ENCODE results near the gene ST13. TPM values are rescaled to one million over a fixed set of nuclear protein-coding genes. Genes with fewer than 3 reads are reported as not detected.

Gene ST13
- total RNA-seq, 1 experiment from 2014 or later: 136 TPM

DNA sequence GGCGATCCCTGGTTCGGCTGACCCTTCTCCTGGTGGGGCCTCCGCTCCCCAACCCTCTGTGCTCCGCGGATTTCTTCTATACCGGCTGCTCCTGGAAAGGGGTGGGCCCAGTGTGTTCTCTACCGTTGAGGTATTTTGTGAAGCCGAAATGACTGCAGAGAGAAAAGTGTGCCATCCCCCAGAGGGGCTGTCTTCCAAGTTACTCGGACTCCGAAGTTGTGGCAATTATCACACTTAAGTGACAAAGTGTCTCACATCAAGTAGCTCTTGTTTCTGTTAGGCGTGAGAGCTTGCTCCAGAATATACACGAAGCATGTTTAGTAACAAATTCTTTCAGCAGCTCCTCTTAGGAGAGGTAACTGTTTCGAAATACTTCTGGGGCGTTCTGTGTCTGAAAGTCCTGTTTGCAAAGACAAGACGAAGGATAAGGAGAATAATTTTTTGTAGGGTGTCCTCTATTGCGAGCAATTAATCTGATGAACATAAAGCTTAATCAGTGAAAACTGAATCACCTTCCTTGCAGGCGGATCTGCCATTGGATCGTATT lies 943 bp upstream of the ST13 start:
- TSS peak; percentile 76 for BruUV-seq (replicated peaks)
- Histone ChIP-seq H3K9me2 (replicated peaks; ENCODE audit: low read length) (no peaks in the 10 kb centered on the region), H3K4me1 (ENCODE audit: insufficient read depth, low read length) (peaks cover 33% of the 10 kb centered on the region), H3K36me3 (ENCODE audit: low read depth, low read length) (peaks cover 2% of the 10 kb centered on the region; the same call in 1 of the 2 replicates), H3F3A (ENCODE audit: low read length, unreplicated experiment) (no peaks in the 10 kb centered on the region), H3K9ac (ENCODE audit: low read length) (peak overlapping the region; percentile 98), H3K79me2 (ENCODE audit: low read length) (peaks cover 87% of the 10 kb centered on the region), H3K4me3 (ENCODE audit: low read length) (peak overlapping the region; percentile 82), H3K27me3 (ENCODE audit: low read length) (no peaks in the 10 kb centered on the region), H3K27ac (ENCODE audit: low read length) (peak overlapping the region; percentile 96), H4K20me1 (ENCODE audit: low read length) (peaks cover 14% of the 10 kb centered on the region; the same call in 1 of the 2 replicates), H3K9me3 (ENCODE audit: low read length) (no peaks in the 10 kb centered on the region), H3K4me2 (ENCODE audit: low read length) (peak overlapping the region; percentile 95), H2AFZ (ENCODE audit: low read length) (peak overlapping the region; percentile 86)
- ATAC-seq: peak; percentile 2; the same call in 1 of the 2 replicates
- CTCF ChIA-PET: no interaction called here
- no peak for DNase-seq
- POLR2A ChIA-PET (ENCODE audit: unreplicated experiment): interaction anchor here (0.5 to 0.7 kb wide), 4 partner anchors 20 to 146 kb away, joined by 4 to 13 read pairs (median 7); no protein-coding TSS in a partner anchor
- no peak for TF ChIP-seq CTCF (conservative IDR thresholded peaks at IDR 0.05; ENCODE audit: low read depth, low read length)
- no peak for TF ChIP-seq EZH2phosphoT487 (IDR thresholded peaks at IDR 0.05; ENCODE audit: borderline replicate concordance, low read length)
- no peak for TF ChIP-seq EZH2 (IDR thresholded peaks at IDR 0.05; ENCODE audit: low read length, unreplicated experiment)
- intact Hi-C loops (cut with micrococcal nuclease): no loop called here

DNA sequence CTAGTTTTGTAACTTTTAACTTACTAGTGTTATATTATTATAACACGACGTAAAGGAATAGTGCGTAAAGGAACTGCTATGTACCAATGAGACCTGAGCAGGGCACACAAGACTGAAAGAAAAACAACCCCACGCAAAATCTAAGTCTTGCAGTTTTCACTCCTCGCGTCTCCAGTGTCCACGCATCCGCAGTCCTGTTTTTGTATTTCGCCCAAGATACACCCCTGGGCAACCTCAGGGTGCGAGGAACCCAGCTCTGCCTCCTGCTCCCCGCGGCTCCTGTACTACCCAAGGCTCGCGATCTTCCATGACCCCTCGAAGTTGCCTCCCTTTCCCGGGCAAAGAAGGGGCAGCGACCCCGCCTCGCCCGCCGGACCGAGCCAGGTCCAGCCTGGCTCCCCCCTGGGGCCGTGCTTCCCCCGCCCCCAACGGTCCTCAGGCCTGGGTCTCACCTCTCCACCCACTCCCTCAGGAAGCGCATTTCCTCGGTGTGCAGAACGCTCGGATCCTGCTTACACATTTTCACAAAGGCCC lies 393 bp downstream of the ST13 start:
- peak overlapping the region; percentile 96 for H3K27ac ChIP-seq (ENCODE audit: low read length)
- ChIA-PET POLR2A (ENCODE audit: unreplicated experiment) (interaction anchor here (0.5 to 0.6 kb wide), 2 partner anchors 15 to 165 kb away, joined by 4 to 34 read pairs; no protein-coding TSS in a partner anchor), CTCF (interaction anchor here (0.6 kb wide), 1 partner anchor 43 kb away, joined by 6 read pairs; no protein-coding TSS in a partner anchor)
- TSS peak; percentile 36 for BruUV-seq (replicated peaks)
- peaks cover 4% of the 10 kb centered on the region; the same call in 1 of the 2 replicates for H3K36me3 ChIP-seq (ENCODE audit: low read depth, low read length)
- peaks cover 94% of the 10 kb centered on the region for H3K79me2 ChIP-seq (ENCODE audit: low read length)
- H3K27me3 ChIP-seq (ENCODE audit: low read length): no peaks in the 10 kb centered on the region
- H3K4me3 ChIP-seq (ENCODE audit: low read length): peak overlapping the region; percentile 82
- peak overlapping the region; percentile 98 for H3K9ac ChIP-seq (ENCODE audit: low read length)
- intact Hi-C loops (cut with micrococcal nuclease): no loop called here
- H3K4me2 ChIP-seq (ENCODE audit: low read length): peak overlapping the region; percentile 95
- no peaks in the 10 kb centered on the region for H3F3A ChIP-seq (ENCODE audit: low read length, unreplicated experiment)
- H3K4me1 ChIP-seq (ENCODE audit: insufficient read depth, low read length): peaks cover 33% of the 10 kb centered on the region
- H3K9me2 ChIP-seq (replicated peaks; ENCODE audit: low read length): no peaks in the 10 kb centered on the region
- ATAC-seq (peak; percentile 25), DNase-seq (no peak)
- TF ChIP-seq EZH2 (IDR thresholded peaks at IDR 0.05; ENCODE audit: low read length, unreplicated experiment) (no peak), CTCF (conservative IDR thresholded peaks at IDR 0.05; ENCODE audit: low read depth, low read length) (no peak), EZH2phosphoT487 (IDR thresholded peaks at IDR 0.05; ENCODE audit: borderline replicate concordance, low read length) (no peak)
- H3K9me3 ChIP-seq (ENCODE audit: low read length): no peaks in the 10 kb centered on the region
- H2AFZ ChIP-seq (ENCODE audit: low read length): peak overlapping the region; percentile 86
- H4K20me1 ChIP-seq (ENCODE audit: low read length): peaks cover 20% of the 10 kb centered on the region; the same call in 1 of the 2 replicates

Measured in PC-3 (cell line).